ENCODE data around the gene GABRB1. TPM values are rescaled to one million over a fixed set of nuclear protein-coding genes. Genes with fewer than 3 reads are reported as not detected.

GABRB1 gene
- total RNA-seq, 6 experiments from 2014 or later: 0.43 TPM; not detected in 5

- no peak overlapping the region for H3K27ac ChIP-seq
- 38% methylated on average over 4 of the region's 4 CpGs for WGBS (ENCODE audit: insufficient coverage, low coverage, low lambda C conversion rate, missing lambda C conversion rate)
- H3K36me3 ChIP-seq: no peaks in the 10 kb centered on the region
- H3K27me3 ChIP-seq: no peaks in the 10 kb centered on the region
- no peak overlapping the region for H3K4me3 ChIP-seq
- H3K9me3 ChIP-seq: no peaks in the 10 kb centered on the region
- DNase-seq (no peak), ATAC-seq (no peak)
- intact Hi-C loops (cut with DNase I): no loop called here
- H3K4me1 ChIP-seq: no peaks in the 10 kb centered on the region
- TF ChIP-seq CTCF (IDR thresholded peaks at IDR 0.05) (no peak), POLR2A (IDR thresholded peaks at IDR 0.05) (no peak)
Observed at GRCh38 chr4:47060561-47060960, 29.2 kb downstream of the GABRB1 start.

GRCh38 chr4:47061435-47061834 lies 30.1 kb downstream of the GABRB1 start:
- no peaks in the 10 kb centered on the region for H3K27me3 ChIP-seq
- intact Hi-C loops (cut with DNase I): no loop called here

GRCh38 chr4:47065051-47065481 lies 33.7 kb downstream of the GABRB1 start:
- TF ChIP-seq CTCF (IDR thresholded peaks at IDR 0.05) (no peak), POLR2A (IDR thresholded peaks at IDR 0.05) (no peak)

More at GRCh38 chr4:47061435-47061834, 30.1 kb downstream of the GABRB1 start:
- Histone ChIP-seq H3K9me3 (no peaks in the 10 kb centered on the region), H3K4me3 (no peak overlapping the region), H3K27ac (no peak overlapping the region), H3K4me1 (no peaks in the 10 kb centered on the region), H3K36me3 (no peaks in the 10 kb centered on the region)
- DNase-seq: no peak
- TF ChIP-seq POLR2A (IDR thresholded peaks at IDR 0.05) (no peak), CTCF (IDR thresholded peaks at IDR 0.05) (no peak)
- 40% methylated on average over 3 of the region's 3 CpGs for WGBS (ENCODE audit: insufficient coverage, low coverage, low lambda C conversion rate, missing lambda C conversion rate)
- ATAC-seq: no peak

GRCh38 chr4:47068986-47069385 lies 37.6 kb downstream of the GABRB1 start:
- 29% methylated on average over 1 of the region's 1 CpG for WGBS (ENCODE audit: insufficient coverage, low coverage, low lambda C conversion rate, missing lambda C conversion rate)
- Histone ChIP-seq H3K9me3 (no peaks in the 10 kb centered on the region), H3K36me3 (no peaks in the 10 kb centered on the region), H3K27me3 (no peaks in the 10 kb centered on the region), H3K27ac (no peak overlapping the region), H3K4me1 (no peaks in the 10 kb centered on the region), H3K4me3 (no peak overlapping the region)
- no peak for ATAC-seq
- DNase-seq: no peak
- intact Hi-C loops (cut with DNase I): no loop called here
- no peak for TF ChIP-seq POLR2A (IDR thresholded peaks at IDR 0.05)
- TF ChIP-seq CTCF (IDR thresholded peaks at IDR 0.05): no peak

More at GRCh38 chr4:47065051-47065481, 33.7 kb downstream of the GABRB1 start:
- Histone ChIP-seq H3K36me3 (no peaks in the 10 kb centered on the region), H3K9me3 (no peaks in the 10 kb centered on the region), H3K27ac (no peak overlapping the region), H3K4me3 (no peak overlapping the region), H3K4me1 (no peaks in the 10 kb centered on the region), H3K27me3 (no peaks in the 10 kb centered on the region)
- ATAC-seq (no peak), DNase-seq (no peak)
- WGBS (ENCODE audit: insufficient coverage, low coverage, low lambda C conversion rate, missing lambda C conversion rate): 92% methylated on average over 2 of the region's 2 CpGs
- intact Hi-C loops (cut with DNase I): no loop called here

- ATAC-seq (no peak), DNase-seq (no peak)
- 30% methylated on average over 1 of the region's 1 CpG for WGBS (ENCODE audit: insufficient coverage, low coverage, low lambda C conversion rate, missing lambda C conversion rate)
- no peak overlapping the region for H3K4me3 ChIP-seq
- intact Hi-C loops (cut with DNase I): no loop called here
- no peaks in the 10 kb centered on the region for H3K36me3 ChIP-seq
- no peak overlapping the region for H3K27ac ChIP-seq
- H3K9me3 ChIP-seq: no peaks in the 10 kb centered on the region
- no peaks in the 10 kb centered on the region for H3K4me1 ChIP-seq
- TF ChIP-seq CTCF (IDR thresholded peaks at IDR 0.05) (no peak), POLR2A (IDR thresholded peaks at IDR 0.05) (no peak)
- no peaks in the 10 kb centered on the region for H3K27me3 ChIP-seq
Observed at GRCh38 chr4:47071901-47072341, 40.6 kb downstream of the GABRB1 start.

Measured in right lobe of liver (tissue), 6 donors.